Activated naive CD4-positive, alpha-beta T cell treated with Interleukin-2 at 50 U/mL for 16 hours (primary cell): ENCODE measurements around the gene SDK2.

Experiments
- DNase-seq: peaks from one replicate; pipeline ENCODE4 v3.0.0-alpha.2; 2020

Gene SDK2

GRCh38 chr17:73410586-73411312, 233.5 kb downstream of the SDK2 start:
- DNase-seq: no peak

- no peak for DNase-seq
These were observed 240.0 kb downstream of the SDK2 start for GRCh38 chr17:73404246-73404645.

GRCh38 chr17:73402466-73402865, 241.8 kb downstream of the SDK2 start:
- no peak for DNase-seq

- no peak for DNase-seq
These were observed 242.3 kb downstream of the SDK2 start for GRCh38 chr17:73401911-73402310.

GRCh38 chr17:73400915-73401545, 243.2 kb downstream of the SDK2 start:
- no peak for DNase-seq

- DNase-seq: no peak
These were observed 245.2 kb downstream of the SDK2 start for GRCh38 chr17:73399056-73399455.

GRCh38 chr17:73397856-73398540, 246.2 kb downstream of the SDK2 start:
- DNase-seq: no peak

GRCh38 chr17:73397278-73397826, 246.9 kb downstream of the SDK2 start:
- DNase-seq: no peak

- no peak for DNase-seq
These were observed 247.6 kb downstream of the SDK2 start for GRCh38 chr17:73396431-73397277.

GRCh38 chr17:73394512-73395450, 249.5 kb downstream of the SDK2 start:
- DNase-seq: no peak

GRCh38 chr17:73393962-73394361, 250.3 kb downstream of the SDK2 start:
- DNase-seq: no peak

GRCh38 chr17:73393381-73393780, 250.9 kb downstream of the SDK2 start:
- no peak for DNase-seq

GRCh38 chr17:73391331-73392265, 252.6 kb downstream of the SDK2 start:
- no peak for DNase-seq

- DNase-seq: no peak
These were observed 253.4 kb downstream of the SDK2 start for GRCh38 chr17:73390851-73391250.

- DNase-seq: no peak
These were observed 254.0 kb downstream of the SDK2 start for GRCh38 chr17:73390221-73390620.

GRCh38 chr17:73389411-73389810, 254.8 kb downstream of the SDK2 start:
- DNase-seq: no peak

- DNase-seq: no peak
These were observed 255.7 kb downstream of the SDK2 start for GRCh38 chr17:73388578-73388905.

GRCh38 chr17:73387746-73388577, 256.3 kb downstream of the SDK2 start:
- no peak for DNase-seq

- no peak for DNase-seq
These were observed 257.7 kb downstream of the SDK2 start for GRCh38 chr17:73386561-73386960.

- DNase-seq: no peak
These were observed 259.3 kb downstream of the SDK2 start for GRCh38 chr17:73384926-73385325.
